Kidney glomerular epithelial cell (primary cell): ENCODE measurements around the gene U2SURP.
"Not testable (repeated sequence)": the region's sequence is repeated elsewhere in the genome, so short reads cannot be mapped to it uniquely, and the experiment has no call there.

ENCODE experiments used
- DNase-seq: peaks from one replicate; lab custom pipeline; 2025; lab: John Stamatoyannopoulos, UW

The U2SURP gene

GRCh38 chr3:143071776-143072175 is 70.4 kb downstream of the U2SURP start:
- DNase-seq, result no peak

DNA sequence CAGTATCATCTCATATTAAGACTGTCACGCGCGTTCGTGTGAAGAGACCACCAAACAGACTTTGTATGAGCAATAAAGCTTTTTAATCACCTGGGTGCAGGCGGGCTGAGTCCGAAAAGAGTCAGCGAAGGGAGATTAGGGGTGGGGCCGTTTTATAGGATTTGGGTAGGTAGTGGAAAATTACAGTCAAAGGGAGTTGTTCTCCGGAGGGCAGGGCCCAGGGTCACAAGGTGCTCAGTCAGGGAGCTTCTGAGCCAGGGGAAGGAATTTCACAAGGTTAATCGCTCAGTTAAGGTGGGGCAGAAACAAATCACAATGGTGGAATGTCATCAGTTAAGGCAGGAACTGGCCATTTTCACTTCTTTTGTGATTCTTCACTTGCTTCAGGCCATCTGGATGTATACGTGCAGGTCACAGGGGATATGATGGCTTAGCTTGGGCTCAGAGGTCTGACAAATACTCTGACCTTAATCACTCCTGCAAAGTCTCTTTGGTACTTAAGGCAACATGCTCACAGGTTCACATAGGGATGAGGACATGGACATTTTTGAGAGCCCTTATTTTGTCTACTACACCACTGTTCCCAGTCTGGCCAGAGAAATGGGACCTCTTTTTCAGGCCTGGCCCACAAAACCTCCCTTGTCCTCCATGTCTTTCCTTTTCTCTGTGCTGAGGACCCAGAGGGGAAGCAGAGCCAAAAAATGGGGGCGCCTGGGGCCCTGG is 71.1 kb downstream of the U2SURP start:
- not testable (repeated sequence) for DNase-seq

DNA sequence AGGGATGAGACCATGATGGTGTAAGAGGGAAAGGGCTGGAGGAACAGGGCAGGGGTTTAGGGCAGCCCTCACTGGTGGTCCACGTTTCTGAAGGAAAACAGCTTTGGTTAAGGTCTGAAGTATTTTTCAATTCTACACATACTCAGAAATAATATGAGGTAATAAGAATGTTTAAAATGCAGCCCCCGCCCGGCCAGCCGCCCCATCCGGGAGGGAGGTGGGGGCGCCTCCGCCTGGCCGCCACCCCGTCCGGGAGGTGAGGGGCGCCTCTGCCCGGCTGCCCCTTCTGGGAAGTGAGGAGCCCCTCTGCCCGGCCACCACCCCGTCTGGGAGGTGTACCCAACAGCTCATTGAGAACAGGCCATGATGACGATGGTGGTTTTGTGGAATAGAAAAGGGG is 72.2 kb downstream of the U2SURP start:
- DNase-seq, result not testable (repeated sequence)

GRCh38 chr3:143073983-143074382 is 72.6 kb downstream of the U2SURP start:
- not testable (repeated sequence) for DNase-seq

DNA sequence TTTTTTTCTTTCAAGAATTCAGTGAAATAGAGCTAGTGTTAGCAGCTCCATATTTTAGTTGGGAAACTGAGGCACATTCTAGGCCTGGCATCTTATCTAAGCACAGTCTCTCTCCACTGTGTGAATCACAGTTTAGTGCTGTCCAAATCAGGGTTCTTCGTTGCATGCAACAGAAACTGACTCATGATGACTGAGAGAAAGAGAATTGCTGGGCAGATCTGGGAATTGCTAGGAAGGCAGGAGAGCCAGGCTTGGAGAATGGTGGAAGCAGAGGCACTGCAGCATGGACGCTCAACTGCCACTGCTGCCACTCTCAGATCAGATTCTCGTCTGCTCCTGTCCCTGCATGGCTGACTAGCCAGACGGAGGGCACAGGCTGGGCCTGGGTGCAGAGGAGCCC is 77.5 kb downstream of the U2SURP start:
- DNase-seq, result peak; percentile 19

GRCh38 chr3:143080196-143080595 is 78.8 kb downstream of the U2SURP start:
- DNase-seq, result no peak

- no peak for DNase-seq
These were observed 80.0 kb downstream of the U2SURP start for GRCh38 chr3:143081365-143081764.

DNA sequence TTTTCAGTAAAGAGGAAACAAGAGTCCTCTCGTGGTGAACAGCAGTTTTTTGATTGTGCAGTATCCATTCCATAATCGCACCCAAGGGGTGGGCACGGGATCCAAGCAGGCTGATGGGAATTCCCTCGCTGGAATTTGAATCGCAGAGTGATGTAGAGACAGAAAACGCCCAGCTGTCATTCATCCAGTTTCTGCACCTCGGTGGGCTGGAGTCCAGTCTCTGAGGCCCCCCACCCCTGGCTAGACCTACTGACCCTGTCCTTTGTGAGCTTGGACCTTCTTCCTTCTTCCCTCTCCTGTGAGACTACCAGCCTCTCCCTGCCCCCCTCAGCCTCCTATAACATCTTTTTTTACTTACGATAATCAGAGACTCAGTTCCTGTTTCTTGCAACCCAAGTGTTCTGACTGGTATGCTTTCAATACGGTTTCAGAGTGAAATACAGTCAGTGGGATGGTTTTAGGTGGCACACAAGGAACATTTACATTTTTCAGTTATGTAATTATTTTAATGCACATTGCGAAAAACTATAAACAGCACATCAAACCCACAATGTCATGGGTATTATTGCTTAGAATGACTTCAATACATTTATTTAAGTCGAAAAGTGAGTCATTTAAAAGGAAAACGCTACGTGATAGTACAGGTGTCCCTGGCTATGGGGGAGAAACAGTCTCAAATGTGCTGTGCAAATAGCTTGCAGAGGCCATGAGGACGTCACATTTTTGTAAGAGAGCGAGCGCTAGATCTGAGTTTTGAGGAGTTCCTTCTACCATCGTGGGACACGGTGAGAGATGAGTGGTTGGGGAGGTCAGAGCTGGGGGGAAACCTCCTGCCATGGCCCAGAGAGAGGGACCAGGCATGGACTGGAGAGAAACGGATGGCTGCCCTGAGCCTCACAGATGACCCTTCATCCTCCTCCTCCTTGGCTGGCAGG is 80.7 kb downstream of the U2SURP start:
- no peak for DNase-seq

- no peak for DNase-seq
These were observed 82.4 kb downstream of the U2SURP start for GRCh38 chr3:143083781-143084180.

- DNase-seq, result peak; percentile 90
These were observed 83.7 kb downstream of the U2SURP start for GRCh38 chr3:143084856-143085731.

GRCh38 chr3:143088835-143089234 is 87.5 kb downstream of the U2SURP start:
- no peak for DNase-seq

DNA sequence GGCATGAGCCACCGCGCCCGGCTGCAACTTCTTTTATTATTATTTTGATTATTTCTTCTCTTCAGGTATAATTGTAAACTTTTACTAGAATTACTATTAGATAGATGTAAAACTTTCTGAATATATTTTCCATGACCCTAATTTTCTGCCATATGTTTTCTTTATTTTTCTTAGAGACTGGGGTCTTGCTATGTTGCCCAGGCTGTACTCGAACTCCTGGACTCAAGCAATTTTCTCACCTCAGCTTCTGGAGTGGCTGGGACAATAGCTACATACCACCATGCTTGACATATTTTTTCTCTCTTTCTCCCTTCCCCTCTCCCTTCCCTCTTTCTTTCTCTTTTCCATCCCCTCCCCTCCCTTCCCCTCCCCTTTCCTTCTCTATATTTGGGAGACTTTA is 88.6 kb downstream of the U2SURP start:
- DNase-seq, result no peak

DNA sequence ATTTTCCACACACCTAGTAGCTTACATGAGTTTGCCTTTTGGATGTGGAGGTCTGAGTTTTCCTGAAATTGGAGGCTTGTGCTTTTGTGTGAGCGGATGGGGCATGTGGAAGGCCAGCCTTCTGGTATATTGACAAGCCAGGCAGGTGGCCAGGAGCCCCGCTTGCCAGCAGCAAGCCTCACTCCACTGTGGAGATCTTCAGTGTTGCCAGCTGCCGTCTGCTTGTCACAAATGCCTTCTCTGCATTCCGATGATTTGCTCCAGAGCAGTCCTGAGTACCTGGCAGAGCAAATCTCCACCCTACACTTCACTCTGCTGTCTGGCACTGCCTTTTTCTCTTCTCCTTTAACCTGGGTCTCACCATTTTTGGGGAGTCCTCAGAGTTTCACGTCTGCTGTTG is 89.1 kb downstream of the U2SURP start:
- DNase-seq, result no peak

GRCh38 chr3:143090976-143091837 is 89.8 kb downstream of the U2SURP start:
- peak; percentile 4 for DNase-seq

- DNase-seq, result no peak
These were observed 90.8 kb downstream of the U2SURP start for GRCh38 chr3:143092191-143092590.

GRCh38 chr3:143095813-143096212 is 94.4 kb downstream of the U2SURP start:
- no peak for DNase-seq

GRCh38 chr3:143098032-143098764 is 96.8 kb downstream of the U2SURP start:
- no peak for DNase-seq

DNA sequence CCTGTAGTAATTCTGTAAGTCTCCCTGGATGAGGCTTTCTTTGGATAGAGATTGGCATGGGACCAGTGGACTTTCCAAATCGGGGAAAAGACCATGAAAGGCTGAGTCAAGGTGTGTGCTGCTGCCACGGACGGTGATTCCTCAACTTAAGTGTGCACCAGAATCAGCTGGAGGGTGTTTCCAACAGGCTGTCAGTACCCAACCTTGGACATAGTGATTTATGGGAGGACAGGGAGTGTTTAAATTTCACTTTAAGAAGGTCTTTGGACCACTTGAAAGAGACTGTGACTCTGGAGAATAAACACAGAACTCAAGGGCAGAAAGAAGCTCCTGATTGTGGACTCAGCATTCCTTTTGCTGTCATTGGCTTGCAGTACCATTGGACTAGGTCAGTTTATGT is 97.8 kb downstream of the U2SURP start:
- DNase-seq, result no peak

DNA sequence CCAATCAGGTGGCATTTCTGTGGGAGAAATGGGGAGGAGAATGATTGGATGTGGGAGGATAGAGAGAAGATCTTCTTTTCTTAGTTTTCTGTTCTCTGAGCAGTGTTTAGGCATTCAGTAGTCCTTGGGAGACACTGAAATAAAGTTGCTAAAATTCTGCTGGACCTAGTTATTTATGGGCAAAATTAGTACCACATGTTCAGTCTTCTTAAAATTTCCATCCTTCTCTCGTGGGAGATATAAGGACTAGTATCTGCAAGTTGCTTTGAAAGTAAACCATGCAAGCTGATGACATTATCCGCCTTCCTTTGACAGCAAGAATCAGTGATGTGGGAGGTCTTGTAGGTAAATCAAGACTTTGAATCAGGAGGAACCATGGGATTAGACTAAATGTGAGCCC is 98.3 kb downstream of the U2SURP start:
- no peak for DNase-seq

DNA sequence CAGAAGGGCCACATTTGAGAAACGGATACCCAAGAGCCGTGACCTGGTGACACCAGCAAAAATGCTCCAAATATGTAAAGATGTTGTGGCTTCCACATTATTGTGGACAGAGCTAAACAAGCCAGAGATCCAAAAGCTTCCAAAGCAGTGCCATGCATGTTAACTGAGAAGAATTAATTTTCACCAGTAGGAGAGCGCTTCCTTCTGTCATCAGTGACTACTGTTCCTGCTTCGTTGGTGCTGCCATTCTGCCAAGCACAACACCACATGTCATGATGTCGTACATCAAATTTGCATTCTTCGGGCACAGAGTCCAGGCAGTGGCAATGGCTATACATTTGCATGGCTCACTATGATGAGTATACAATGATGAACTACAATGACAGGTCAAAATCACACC is 99.1 kb downstream of the U2SURP start:
- no peak for DNase-seq
